ENCODE results near the gene EPHX1. TPM values are rescaled to one million over a fixed set of nuclear protein-coding genes. Genes with fewer than 3 reads are reported as not detected.
"Not testable (repeated sequence)": the region's sequence is repeated elsewhere in the genome, so short reads cannot be mapped to it uniquely, and the experiment has no call there.

EPHX1 gene
- total and polyA plus RNA-seq, 2 donors (not counting 1 experiment from before 2014, with no cell fraction given): 0.75 to 4.2 TPM

DNA sequence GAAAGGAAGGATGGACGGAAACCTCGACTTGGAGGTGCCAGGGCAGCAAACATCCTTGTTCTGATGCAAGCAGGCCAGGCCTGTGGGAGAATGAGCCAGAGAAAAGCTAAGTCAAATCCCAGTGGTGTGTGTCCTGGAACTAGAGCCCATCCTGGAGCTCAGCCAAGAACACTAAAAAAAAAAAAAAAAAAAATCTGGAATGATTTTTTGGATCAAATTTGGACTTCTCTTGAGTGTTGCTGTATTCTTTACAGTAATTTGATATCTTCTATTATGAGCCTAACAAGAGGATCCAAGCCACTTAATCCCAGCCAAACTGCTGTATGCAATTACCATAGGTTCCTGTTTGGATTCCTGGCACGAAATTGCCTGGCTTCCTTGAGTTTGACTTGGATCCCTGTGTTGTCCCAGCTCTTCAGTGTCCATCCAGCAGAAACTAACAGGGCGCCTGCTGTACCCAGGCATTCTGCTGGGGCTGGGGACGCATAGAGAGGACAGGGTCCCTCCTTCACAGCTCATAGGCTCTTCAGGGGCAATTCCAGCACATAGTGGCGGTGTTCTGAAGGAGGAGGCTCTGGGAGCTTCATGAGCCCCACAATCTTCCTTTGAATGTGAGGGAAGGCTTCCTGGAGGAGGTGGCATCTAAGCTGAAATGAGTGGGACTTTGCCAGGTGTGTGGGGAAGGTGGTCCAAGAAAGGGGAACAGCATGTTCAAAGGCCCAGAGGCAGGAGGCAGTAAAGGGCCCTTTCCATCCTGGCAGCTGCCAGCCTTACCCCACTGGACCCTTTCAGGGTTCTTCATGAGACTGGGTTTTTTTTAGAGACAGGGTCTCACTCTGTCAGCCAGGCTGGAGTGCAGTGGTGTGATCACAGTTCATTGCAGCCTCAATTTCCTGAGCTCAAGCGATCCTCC lies 24.7 kb downstream of the EPHX1 start:
- Mint-ChIP-seq H3K9me3 (ENCODE audit: insufficient read depth) (no peaks in the 10 kb centered on the region), H3K4me3 (no peak overlapping the region), H3K4me1 (no peaks in the 10 kb centered on the region), H3K27me3 (no peaks in the 10 kb centered on the region), H3K27ac (no peak overlapping the region)
- POLR2A ChIA-PET: no interaction called here
- Histone ChIP-seq H3K4me1 (ENCODE audit: control insufficient read depth in 2 of 2, insufficient read depth in 2 of 2, low read length in 2 of 2) (no peaks in the 10 kb centered on the region), H3K36me3 (replicated peaks in 1 of 2; ENCODE audit: control extremely low read depth in 1 of 2, control insufficient read depth in 1 of 2, extremely low read depth in 1 of 2, insufficient read depth in 2 of 2, low read length in 1 of 2) (no peaks in the 10 kb centered on the region), H3K4me2 (replicated peaks; ENCODE audit: low read depth, low read length, poor library complexity, severe bottlenecking) (no peak overlapping the region), H3K4me3 (ENCODE audit: control extremely low read depth in 1 of 5, extremely low read depth in 1 of 5, insufficient read depth in 1 of 5, low read depth in 2 of 5, low read length in 4 of 5) (no peak overlapping the region), H3K79me2 (ENCODE audit: control insufficient read depth, insufficient read depth, low read length) (no peaks in the 10 kb centered on the region), H3K27me3 (replicated peaks in 1 of 4; ENCODE audit: control extremely low read depth in 1 of 4, control insufficient read depth in 3 of 4, insufficient read depth in 4 of 4, low read length in 3 of 4) (no peaks in the 10 kb centered on the region), H3K9ac (ENCODE audit: low read length) (no peak overlapping the region), H3K27ac (ENCODE audit: low read length in 2 of 2) (no peak overlapping the region), H4K20me1 (ENCODE audit: control insufficient read depth, insufficient read depth, low read length, poor library complexity, severe bottlenecking) (no peaks in the 10 kb centered on the region), H3K9me3 (ENCODE audit: control extremely low read depth in 1 of 3, control insufficient read depth in 2 of 3, insufficient read depth in 1 of 3, low read length in 2 of 3) (no peaks in the 10 kb centered on the region), H2AFZ (ENCODE audit: insufficient read depth, low read depth, low read length, poor library complexity, severe bottlenecking) (no peak overlapping the region)
- CTCF ChIA-PET: interaction anchor here (0.6 to 1.3 kb wide), 4 partner anchors 15 to 412 kb away, joined by 3 to 5 read pairs (median 4); no protein-coding TSS in a partner anchor
- WGBS (ENCODE audit: insufficient coverage): 87% methylated on average over 4 of the region's 7 CpGs
- ATAC-seq (ENCODE audit: low read depth) (no peak), DNase-seq (no peak)
- TF ChIP-seq EZH2 (IDR thresholded peaks at IDR 0.05; ENCODE audit: borderline replicate concordance, insufficient read depth, low read depth, low read length, poor library complexity, severe bottlenecking) (no peak), CTCF (IDR thresholded peaks at IDR 0.05) (no peak)
- intact Hi-C loops (cut with micrococcal nuclease): no loop called here

DNA sequence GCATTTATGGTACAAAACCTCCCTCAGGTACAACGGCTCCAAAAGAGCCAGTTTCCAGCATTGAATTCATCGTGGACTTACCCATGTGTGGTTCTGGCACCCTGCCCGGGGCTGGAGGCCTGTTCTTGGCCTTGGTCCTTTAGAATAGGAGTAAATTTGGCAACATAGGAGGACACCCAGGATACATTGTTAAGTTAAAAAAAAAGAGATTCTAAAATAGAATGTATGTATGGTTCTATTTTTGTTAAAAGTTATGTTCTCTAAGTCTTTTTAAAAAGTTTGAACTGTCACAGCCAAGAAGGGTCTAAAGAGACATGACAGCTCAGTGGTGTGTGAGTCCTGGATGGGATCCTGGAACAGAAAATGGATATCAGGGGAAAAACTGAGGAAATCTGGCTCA lies 25.9 kb downstream of the EPHX1 start:
- ChIA-PET POLR2A (no interaction called here), CTCF (interaction anchor here (0.6 to 0.7 kb wide), 2 partner anchors 127 to 305 kb away, joined by 3 to 5 read pairs; no protein-coding TSS in a partner anchor)
- H3K9me3 Mint-ChIP-seq (ENCODE audit: insufficient read depth): no peaks in the 10 kb centered on the region
- no peaks in the 10 kb centered on the region for H3K4me1 ChIP-seq (ENCODE audit: control insufficient read depth in 2 of 2, insufficient read depth in 2 of 2, low read length in 2 of 2)
- no peak overlapping the region for H3K4me3 ChIP-seq (ENCODE audit: control extremely low read depth in 1 of 5, extremely low read depth in 1 of 5, insufficient read depth in 1 of 5, low read depth in 2 of 5, low read length in 4 of 5)
- H3K4me3 Mint-ChIP-seq: no peak overlapping the region
- no peak overlapping the region for H3K9ac ChIP-seq (ENCODE audit: low read length)
- no peaks in the 10 kb centered on the region for H3K36me3 ChIP-seq (replicated peaks in 1 of 2; ENCODE audit: control extremely low read depth in 1 of 2, control insufficient read depth in 1 of 2, extremely low read depth in 1 of 2, insufficient read depth in 2 of 2, low read length in 1 of 2)
- no peaks in the 10 kb centered on the region for H4K20me1 ChIP-seq (ENCODE audit: control insufficient read depth, insufficient read depth, low read length, poor library complexity, severe bottlenecking)
- no peaks in the 10 kb centered on the region for H3K9me3 ChIP-seq (ENCODE audit: control extremely low read depth in 1 of 3, control insufficient read depth in 2 of 3, insufficient read depth in 1 of 3, low read length in 2 of 3)
- intact Hi-C loops (cut with micrococcal nuclease): no loop called here
- 93% methylated on average over 3 of the region's 3 CpGs for WGBS (ENCODE audit: insufficient coverage)
- H3K4me2 ChIP-seq (replicated peaks; ENCODE audit: low read depth, low read length, poor library complexity, severe bottlenecking): no peak overlapping the region
- no peak overlapping the region for H3K27ac ChIP-seq (ENCODE audit: low read length in 2 of 2)
- TF ChIP-seq CTCF (IDR thresholded peaks at IDR 0.05) (no peak), EZH2 (IDR thresholded peaks at IDR 0.05; ENCODE audit: borderline replicate concordance, insufficient read depth, low read depth, low read length, poor library complexity, severe bottlenecking) (no peak)
- H2AFZ ChIP-seq (ENCODE audit: insufficient read depth, low read depth, low read length, poor library complexity, severe bottlenecking): no peak overlapping the region
- H3K4me1 Mint-ChIP-seq: no peaks in the 10 kb centered on the region
- H3K27me3 ChIP-seq (replicated peaks in 1 of 4; ENCODE audit: control extremely low read depth in 1 of 4, control insufficient read depth in 3 of 4, insufficient read depth in 4 of 4, low read length in 3 of 4): no peaks in the 10 kb centered on the region
- ATAC-seq (ENCODE audit: low read depth) (no peak), DNase-seq (no peak)
- no peaks in the 10 kb centered on the region for H3K79me2 ChIP-seq (ENCODE audit: control insufficient read depth, insufficient read depth, low read length)
- H3K27ac Mint-ChIP-seq: no peak overlapping the region
- no peaks in the 10 kb centered on the region for H3K27me3 Mint-ChIP-seq

GRCh38 chr1:225836296-225836695 lies 26.4 kb downstream of the EPHX1 start:
- 100% methylated on average over 3 of the region's 4 CpGs for WGBS (ENCODE audit: insufficient coverage)
- DNase-seq; H3K4me1 Mint-ChIP-seq; POLR2A ChIA-PET; H3K4me2 ChIP-seq (replicated peaks; ENCODE audit: low read depth, low read length, poor library complexity, severe bottlenecking); H3K36me3 ChIP-seq (replicated peaks in 1 of 2; ENCODE audit: control extremely low read depth in 1 of 2, control insufficient read depth in 1 of 2, extremely low read depth in 1 of 2, insufficient read depth in 2 of 2, low read length in 1 of 2); H4K20me1 ChIP-seq (ENCODE audit: control insufficient read depth, insufficient read depth, low read length, poor library complexity, severe bottlenecking); H2AFZ ChIP-seq (ENCODE audit: insufficient read depth, low read depth, low read length, poor library complexity, severe bottlenecking); H3K79me2 ChIP-seq (ENCODE audit: control insufficient read depth, insufficient read depth, low read length); CTCF ChIA-PET; H3K4me3 Mint-ChIP-seq; ATAC-seq (ENCODE audit: low read depth); H3K27me3 Mint-ChIP-seq; H3K27me3 ChIP-seq (replicated peaks in 1 of 4; ENCODE audit: control extremely low read depth in 1 of 4, control insufficient read depth in 3 of 4, insufficient read depth in 4 of 4, low read length in 3 of 4); H3K4me3 ChIP-seq (ENCODE audit: control extremely low read depth in 1 of 5, extremely low read depth in 1 of 5, insufficient read depth in 1 of 5, low read depth in 2 of 5, low read length in 4 of 5); H3K27ac ChIP-seq (ENCODE audit: low read length in 2 of 2); H3K27ac Mint-ChIP-seq; H3K9ac ChIP-seq (ENCODE audit: low read length); H3K4me1 ChIP-seq (ENCODE audit: control insufficient read depth in 2 of 2, insufficient read depth in 2 of 2, low read length in 2 of 2); H3K9me3 Mint-ChIP-seq (ENCODE audit: insufficient read depth); H3K9me3 ChIP-seq (ENCODE audit: control extremely low read depth in 1 of 3, control insufficient read depth in 2 of 3, insufficient read depth in 1 of 3, low read length in 2 of 3); intact Hi-C loops (cut with micrococcal nuclease): not testable (repeated sequence)
